Activated CD4-positive, alpha-beta memory T cell treated with anti-CD3 and anti-CD28 coated beads for 36 hours (primary cell): ENCODE results near the gene RMDN3. TPM values are rescaled to one million over a fixed set of nuclear protein-coding genes. Genes with fewer than 3 reads are reported as not detected.

ENCODE experiments used
- CTCF ChIA-PET: fragments of 350-600 bp; sonication (Branson Sonifier 250); formaldehyde crosslinking; loops from one replicate; lab custom pipeline; 2021; ENCODE audit warnings: antibody characterized with exemption, inconsistent platforms; lab: Charles Lee
- POLR2A ChIA-PET: fragments of 350-600 bp; sonication (Branson Sonifier 250); formaldehyde crosslinking; loops from one replicate; lab custom pipeline; 2021; ENCODE audit warnings: antibody characterized with exemption; lab: Charles Lee
- DNase-seq: peaks from one replicate; pipeline ENCODE4 v3.0.0-alpha.2; 2020
- H3K27ac Mint-ChIP-seq: one replicate; pipeline ENCODE4 v1.8.0; 2021; ENCODE audit warnings: mixed read lengths
- H3K27me3 Mint-ChIP-seq: one replicate; pipeline ENCODE4 v1.8.0; 2021; ENCODE audit warnings: mixed read lengths
- H3K36me3 Mint-ChIP-seq: one replicate; pipeline ENCODE4 v1.8.0; 2021; ENCODE audit warnings: mixed read lengths
- H3K4me1 Mint-ChIP-seq: one replicate; pipeline ENCODE4 v1.8.0; 2021; ENCODE audit warnings: low read depth, mixed read lengths
- H3K4me3 Mint-ChIP-seq: one replicate; pipeline ENCODE4 v1.8.0; 2021; ENCODE audit warnings: mild to moderate bottlenecking, mixed read lengths
- H3K9me3 Mint-ChIP-seq: one replicate; pipeline ENCODE4 v1.8.0; 2021; ENCODE audit warnings: mixed read lengths
- intact Hi-C: fragments of 100-400 bp; cut with micrococcal nuclease; formaldehyde crosslinking; loops from one replicate; pipeline ENCODE4 v1.15.1; 2023
- total RNA-seq, 2 experiments: library from RNA; stranded (reverse); gene quantifications; one replicate each; pipeline ENCODE4 v1.2.3, GENCODE V29; 2021

The RMDN3 gene
- total RNA-seq, 2 experiments from 2014 or later = 22.6 to 22.7 TPM

GRCh38 chr15:40746916-40747418, 8.1 kb downstream of the RMDN3 start:
- H3K4me1 Mint-ChIP-seq = peaks cover 34% of the 10 kb centered on the region
- H3K9me3 Mint-ChIP-seq = no peaks in the 10 kb centered on the region
- ChIA-PET POLR2A (interaction anchor here (1.1 kb wide), 1 partner anchor 16 kb away, joined by 3 read pairs; no protein-coding TSS in a partner anchor), CTCF (interaction anchor here (1.2 to 5.3 kb wide), 2 partner anchors 35 to 111 kb away, joined by 3 to 34 read pairs; no protein-coding TSS in a partner anchor)
- no peak overlapping the region for H3K4me3 Mint-ChIP-seq
- H3K36me3 Mint-ChIP-seq = peaks cover 42% of the 10 kb centered on the region
- no peak for DNase-seq
- H3K27ac Mint-ChIP-seq = peak overlapping the region; percentile 51
- H3K27me3 Mint-ChIP-seq = no peaks in the 10 kb centered on the region
- intact Hi-C loops = no loop called here

DNA sequence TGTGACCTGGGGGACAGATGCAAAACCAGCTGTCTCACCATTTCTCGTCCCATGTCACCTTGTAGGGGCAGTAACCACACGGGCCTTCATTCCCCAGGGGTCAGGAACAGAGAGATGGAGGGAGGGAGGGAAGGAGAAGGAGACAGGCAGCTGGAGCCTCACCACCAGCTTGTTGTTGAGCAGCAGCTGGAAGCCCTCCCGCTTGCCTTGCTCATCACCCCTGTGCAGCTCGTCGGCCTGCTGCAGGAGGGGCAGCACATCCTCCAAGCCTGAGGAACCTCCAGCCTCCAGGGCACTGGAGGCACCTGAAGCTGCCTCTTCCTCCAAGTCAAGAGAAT, 10.3 kb downstream of the RMDN3 start:
- intact Hi-C loops = loop anchor here (1.0 to 5.0 kb wide), 6 partner anchors 11 to 150 kb away; partner anchors contain the start of genes DNAJC17, KNL1, RMDN3 and VPS18
- peaks cover 30% of the 10 kb centered on the region for H3K36me3 Mint-ChIP-seq
- DNase-seq = no peak

DNA sequence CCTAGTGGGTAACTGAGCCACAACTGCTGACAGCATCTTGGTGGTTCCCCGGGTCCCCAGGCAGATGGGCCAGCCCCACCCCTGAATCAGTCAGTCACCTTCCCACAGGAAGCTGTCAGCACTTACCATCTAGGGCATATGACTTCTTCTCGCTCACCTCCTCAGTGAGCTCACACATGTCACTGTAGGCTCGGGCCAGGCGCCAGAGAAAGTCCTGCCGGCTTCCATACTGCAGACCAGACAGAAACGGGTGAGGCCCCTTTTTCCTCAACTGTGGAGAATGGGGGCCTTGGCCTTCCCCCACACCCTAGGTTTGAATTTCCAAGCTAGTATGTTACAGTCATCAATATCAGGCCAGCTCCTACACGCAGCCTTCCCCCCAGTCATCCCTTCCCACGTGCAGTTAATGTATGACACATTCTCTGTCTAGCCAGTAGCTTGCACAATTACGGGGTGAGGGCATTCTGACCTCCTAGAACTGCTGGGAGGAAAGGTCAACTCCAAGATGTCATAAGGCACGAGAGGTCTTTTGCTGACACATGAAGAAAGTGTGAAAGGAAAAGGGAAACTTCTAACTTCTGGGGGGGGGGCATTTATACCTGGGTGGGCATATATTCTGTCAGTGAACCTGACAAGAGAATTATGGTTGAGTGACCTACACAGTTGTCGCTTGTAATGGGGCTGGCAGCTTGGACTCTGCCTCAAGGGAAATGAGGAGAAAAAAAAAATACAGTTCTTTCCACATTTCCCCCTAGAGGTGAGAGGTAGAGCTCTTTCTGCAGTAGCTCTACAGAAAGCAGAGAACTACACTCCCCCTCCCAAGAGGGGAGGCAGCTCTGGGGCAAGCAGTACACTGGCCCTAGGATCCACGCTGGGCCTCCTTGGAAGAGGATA, 10.9 kb downstream of the RMDN3 start:
- intact Hi-C loops = loop anchor here (1.0 to 5.0 kb wide), 7 partner anchors 11 to 149 kb away; partner anchors contain the start of genes DNAJC17, KNL1, RMDN3 and VPS18
- Mint-ChIP-seq H3K36me3 (peaks cover 26% of the 10 kb centered on the region), H3K4me3 (peak overlapping the region; percentile 49), H3K27ac (peak overlapping the region; percentile 89), H3K27me3 (no peaks in the 10 kb centered on the region), H3K4me1 (peaks cover 29% of the 10 kb centered on the region), H3K9me3 (no peaks in the 10 kb centered on the region)
- ChIA-PET CTCF (interaction anchor here (0.6 to 5.3 kb wide), 14 partner anchors 10 to 179 kb away, joined by 3 to 34 read pairs (median 4); partner anchors contain the start of genes RAD51 and VPS18), POLR2A (interaction anchor here (0.7 to 2.6 kb wide), 7 partner anchors 9 to 49 kb away, joined by 3 to 16 read pairs (median 4); partner anchors contain the start of genes C15orf62, GCHFR, RAD51 and RMDN3)
- peak; percentile 86 for DNase-seq

More for the DNA sequence above, 10.3 kb downstream of the RMDN3 start:
- no peaks in the 10 kb centered on the region for H3K9me3 Mint-ChIP-seq
- H3K4me1 Mint-ChIP-seq = peaks cover 29% of the 10 kb centered on the region
- H3K4me3 Mint-ChIP-seq = no peak overlapping the region
- no peaks in the 10 kb centered on the region for H3K27me3 Mint-ChIP-seq
- peak overlapping the region; percentile 89 for H3K27ac Mint-ChIP-seq
- POLR2A ChIA-PET = interaction anchor here (0.7 to 2.6 kb wide), 4 partner anchors 10 to 50 kb away, joined by 4 to 16 read pairs (median 6); partner anchors contain the start of genes GCHFR, RAD51 and RMDN3
- CTCF ChIA-PET = interaction anchor here (1.0 to 5.3 kb wide), 10 partner anchors 9 to 149 kb away, joined by 3 to 34 read pairs (median 4); partner anchors contain the start of genes RAD51 and VPS18

- POLR2A ChIA-PET = interaction anchor here (0.6 to 2.6 kb wide), 6 partner anchors 8 to 50 kb away, joined by 3 to 16 read pairs (median 4); partner anchors contain the start of genes C15orf62, RAD51 and RMDN3
- CTCF ChIA-PET = interaction anchor here (0.6 to 5.3 kb wide), 11 partner anchors 12 to 178 kb away, joined by 3 to 34 read pairs (median 4); partner anchors contain the start of genes RAD51 and VPS18
- Mint-ChIP-seq H3K4me1 (peaks cover 29% of the 10 kb centered on the region), H3K36me3 (peaks cover 31% of the 10 kb centered on the region), H3K27me3 (no peaks in the 10 kb centered on the region), H3K27ac (peak overlapping the region; percentile 89), H3K9me3 (no peaks in the 10 kb centered on the region), H3K4me3 (no peak overlapping the region)
- peak; percentile 19 for DNase-seq
- intact Hi-C loops = loop anchor here (1.0 to 5.0 kb wide), 2 partner anchors 49 to 149 kb away; partner anchors contain the start of gene VPS18
Observed at GRCh38 chr15:40743485-40743901, 11.6 kb downstream of the RMDN3 start.

DNA sequence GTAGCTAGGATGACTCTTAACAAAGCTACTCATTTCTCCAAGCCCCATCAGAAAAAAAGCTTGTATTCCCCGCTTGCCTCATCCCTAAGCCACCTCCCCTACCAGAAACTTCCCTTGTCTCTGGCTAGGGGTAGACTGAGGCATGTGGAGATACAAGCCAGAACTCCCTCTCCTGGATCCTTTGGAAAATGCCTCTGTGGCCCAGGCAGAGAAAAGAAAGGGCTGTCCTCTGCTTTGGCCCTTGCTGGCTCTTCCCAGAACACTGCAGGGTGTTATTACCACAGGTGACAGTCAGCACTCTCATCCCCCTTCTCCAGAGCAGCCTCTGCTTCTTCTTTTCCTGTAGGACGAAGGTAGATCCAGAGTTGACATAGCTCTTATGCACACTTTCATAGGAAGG, 15.2 kb downstream of the RMDN3 start:
- Mint-ChIP-seq H3K4me3 (no peak overlapping the region), H3K4me1 (peaks cover 23% of the 10 kb centered on the region), H3K27me3 (no peaks in the 10 kb centered on the region), H3K9me3 (no peaks in the 10 kb centered on the region), H3K27ac (no peak overlapping the region), H3K36me3 (peaks cover 40% of the 10 kb centered on the region)
- ChIA-PET CTCF (interaction anchor here (1.0 to 1.6 kb wide), 2 partner anchors 43 to 151 kb away, joined by 3 to 9 read pairs; no protein-coding TSS in a partner anchor), POLR2A (interaction anchor here (0.6 kb wide), 1 partner anchor 72 kb away, joined by 5 read pairs; no protein-coding TSS in a partner anchor)
- intact Hi-C loops = loop anchor here (5.0 kb wide), 1 partner anchor 152 kb away; the partner anchor contains the start of gene VPS18
- no peak for DNase-seq

- peaks cover 44% of the 10 kb centered on the region for H3K36me3 Mint-ChIP-seq
- peaks cover 15% of the 10 kb centered on the region for H3K4me1 Mint-ChIP-seq
- ChIA-PET POLR2A (interaction anchor here (0.7 kb wide), 1 partner anchor 44 kb away, joined by 3 read pairs; the partner anchor contains the start of gene RAD51), CTCF (interaction anchor here (1.0 to 1.6 kb wide), 3 partner anchors 43 to 151 kb away, joined by 3 to 9 read pairs (median 3); no protein-coding TSS in a partner anchor)
- H3K27ac Mint-ChIP-seq = no peak overlapping the region
- intact Hi-C loops = no loop called here
- DNase-seq = no peak
- H3K4me3 Mint-ChIP-seq = no peak overlapping the region
- H3K9me3 Mint-ChIP-seq = no peaks in the 10 kb centered on the region
- no peaks in the 10 kb centered on the region for H3K27me3 Mint-ChIP-seq
Observed at GRCh38 chr15:40739047-40739446, 16.0 kb downstream of the RMDN3 start.

GRCh38 chr15:40737048-40737447, 18.0 kb downstream of the RMDN3 start:
- intact Hi-C loops = no loop called here
- CTCF ChIA-PET = no interaction called here
- H3K27ac Mint-ChIP-seq = no peak overlapping the region
- no peak for DNase-seq
- POLR2A ChIA-PET = no interaction called here
- no peaks in the 10 kb centered on the region for H3K9me3 Mint-ChIP-seq
- H3K4me3 Mint-ChIP-seq = no peak overlapping the region
- no peaks in the 10 kb centered on the region for H3K27me3 Mint-ChIP-seq
- no peaks in the 10 kb centered on the region for H3K4me1 Mint-ChIP-seq
- H3K36me3 Mint-ChIP-seq = peaks cover 40% of the 10 kb centered on the region

- no peaks in the 10 kb centered on the region for H3K27me3 Mint-ChIP-seq
- POLR2A ChIA-PET = no interaction called here
- peak overlapping the region; percentile 5 for H3K27ac Mint-ChIP-seq
- no peaks in the 10 kb centered on the region for H3K9me3 Mint-ChIP-seq
- no peak for DNase-seq
- CTCF ChIA-PET = no interaction called here
- peaks cover 44% of the 10 kb centered on the region for H3K36me3 Mint-ChIP-seq
- H3K4me1 Mint-ChIP-seq = no peaks in the 10 kb centered on the region
- H3K4me3 Mint-ChIP-seq = no peak overlapping the region
- intact Hi-C loops = no loop called here
Observed at GRCh38 chr15:40736575-40736974, 18.5 kb downstream of the RMDN3 start.

DNA sequence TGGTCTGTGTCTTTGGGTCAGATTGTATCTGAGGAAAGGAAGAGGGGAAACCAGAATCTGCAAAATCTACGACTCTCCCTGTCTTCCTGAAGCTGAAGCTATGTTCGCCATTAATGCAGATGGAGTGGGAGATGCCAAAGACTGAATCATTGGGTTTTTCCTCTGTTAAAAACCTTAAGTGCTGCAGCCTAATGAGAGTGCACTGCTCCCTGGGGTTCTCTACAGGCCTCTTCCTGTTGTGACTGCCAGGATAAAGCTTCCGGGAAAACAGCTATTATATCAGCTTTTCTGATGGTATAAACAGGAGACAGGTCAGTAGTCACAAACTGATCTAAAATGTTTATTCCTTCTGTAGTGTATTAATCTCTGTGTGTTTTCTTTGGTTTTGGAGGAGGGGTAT, 24.0 kb downstream of the RMDN3 start:
- H3K9me3 Mint-ChIP-seq = no peaks in the 10 kb centered on the region
- CTCF ChIA-PET = interaction anchor here (1.2 to 2.3 kb wide), 3 partner anchors 12 to 52 kb away, joined by 3 to 7 read pairs (median 5); no protein-coding TSS in a partner anchor
- no peak overlapping the region for H3K27ac Mint-ChIP-seq
- DNase-seq = no peak
- no peaks in the 10 kb centered on the region for H3K4me1 Mint-ChIP-seq
- intact Hi-C loops = no loop called here
- POLR2A ChIA-PET = no interaction called here
- no peak overlapping the region for H3K4me3 Mint-ChIP-seq
- H3K27me3 Mint-ChIP-seq = no peaks in the 10 kb centered on the region
- H3K36me3 Mint-ChIP-seq = peaks cover 47% of the 10 kb centered on the region

- Mint-ChIP-seq H3K36me3 (peaks cover 28% of the 10 kb centered on the region), H3K27ac (no peak overlapping the region), H3K27me3 (no peaks in the 10 kb centered on the region), H3K4me3 (no peak overlapping the region), H3K4me1 (peaks cover 14% of the 10 kb centered on the region), H3K9me3 (no peaks in the 10 kb centered on the region)
- POLR2A ChIA-PET = interaction anchor here (0.7 kb wide), 1 partner anchor 9 kb away, joined by 3 read pairs; no protein-coding TSS in a partner anchor
- no peak for DNase-seq
- intact Hi-C loops = loop anchor here (2.0 kb wide), 1 partner anchor 29 kb away; the partner anchor contains the start of gene RAD51
- CTCF ChIA-PET = interaction anchor here (0.5 to 1.3 kb wide), 4 partner anchors 9 to 137 kb away, joined by 3 to 7 read pairs (median 4); no protein-coding TSS in a partner anchor
Observed at GRCh38 chr15:40723919-40724318, 31.1 kb downstream of the RMDN3 start.

- peaks cover 26% of the 10 kb centered on the region for H3K36me3 Mint-ChIP-seq
- POLR2A ChIA-PET = interaction anchor here (0.6 kb wide), 1 partner anchor 43 kb away, joined by 5 read pairs; no protein-coding TSS in a partner anchor
- H3K4me1 Mint-ChIP-seq = peaks cover 14% of the 10 kb centered on the region
- H3K4me3 Mint-ChIP-seq = no peak overlapping the region
- no peaks in the 10 kb centered on the region for H3K27me3 Mint-ChIP-seq
- intact Hi-C loops = loop anchor here (2.0 kb wide), 1 partner anchor 28 kb away; the partner anchor contains the start of gene RAD51
- no peak overlapping the region for H3K27ac Mint-ChIP-seq
- CTCF ChIA-PET = interaction anchor here (0.8 to 1.3 kb wide), 3 partner anchors 18 to 136 kb away, joined by 3 to 7 read pairs (median 3); no protein-coding TSS in a partner anchor
- no peaks in the 10 kb centered on the region for H3K9me3 Mint-ChIP-seq
- DNase-seq = no peak
Observed at GRCh38 chr15:40722934-40723333, 32.1 kb downstream of the RMDN3 start.
